GM18511 (cell line): Measurements from ENCODE around the gene PRR19.

Experiments
- ATAC-seq: cut with Tn5 transposase; IDR thresholded peaks from one replicate; pipeline ENCODE4 v1.9.1; 2021; ENCODE audit warnings: mild to moderate bottlenecking, moderate library complexity; ENCODE audit not compliant: unreplicated experiment

Gene PRR19

DNA sequence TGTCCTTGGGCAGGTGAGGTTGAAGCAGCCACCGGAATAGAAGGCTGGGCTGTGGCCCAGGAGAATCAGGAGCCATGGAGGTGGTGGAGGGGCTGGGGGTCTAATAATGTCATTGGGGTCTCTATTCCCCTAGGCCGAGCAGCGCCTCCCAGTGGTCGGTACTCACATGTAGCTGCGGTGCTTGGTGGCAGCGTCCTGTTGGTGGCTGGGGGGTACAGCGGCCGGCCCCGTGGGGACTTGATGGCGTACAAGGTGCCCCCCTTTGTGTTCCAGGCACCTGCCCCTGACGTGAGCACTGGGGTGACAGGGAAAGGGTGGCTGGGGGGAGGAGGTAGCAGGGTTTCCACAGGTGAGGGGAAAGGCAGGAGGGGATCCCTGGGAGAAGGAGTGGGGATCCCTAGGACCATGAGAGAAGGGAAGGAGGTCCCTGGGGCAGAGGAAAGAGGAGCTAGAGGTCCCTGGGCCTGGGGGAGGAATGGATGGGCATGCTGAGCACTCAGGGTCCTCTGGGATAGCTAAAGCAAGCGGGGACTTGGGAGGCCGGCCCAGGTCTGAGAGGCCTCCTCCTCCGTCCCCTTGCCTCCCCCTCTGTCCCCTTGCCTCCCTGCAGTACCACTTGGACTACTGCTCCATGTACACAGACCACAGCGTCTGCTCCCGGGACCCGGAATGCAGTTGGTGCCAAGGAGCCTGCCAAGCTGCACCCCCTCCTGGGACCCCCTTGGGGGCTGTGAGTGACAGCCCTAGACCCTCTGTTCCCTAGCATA is 41.6 kb downstream of the PRR19 start:
- ATAC-seq = no peak

GRCh38 chr19:42344336-42344893 is 42.5 kb downstream of the PRR19 start:
- ATAC-seq = no peak

DNA sequence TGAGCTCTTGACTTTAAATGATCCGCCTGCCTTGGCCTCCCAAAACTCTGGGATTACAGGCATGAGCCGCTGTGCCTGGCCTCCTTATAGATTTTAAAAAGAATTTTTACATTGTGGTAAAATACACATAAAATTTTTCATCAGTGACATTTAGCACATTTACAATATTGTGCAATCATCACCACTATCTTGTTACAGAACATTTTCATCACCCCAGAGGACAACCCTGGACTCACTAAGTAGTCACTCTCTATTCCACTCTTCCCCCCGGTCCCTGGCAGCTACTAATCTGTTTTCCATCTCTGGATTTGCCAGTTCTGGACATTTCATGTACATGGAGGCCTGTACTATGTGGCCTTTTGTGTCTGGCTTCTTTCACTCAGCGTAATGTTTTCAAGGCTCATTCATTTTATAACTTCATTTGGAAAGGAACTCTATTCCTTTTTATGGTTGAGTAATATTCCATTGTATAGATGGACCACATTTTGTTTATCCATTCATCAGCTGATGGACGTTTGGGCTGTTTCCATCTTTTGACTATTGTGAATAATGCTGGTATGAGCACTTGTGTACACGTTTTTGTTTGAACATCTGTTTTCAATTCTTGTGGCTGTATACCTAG is 43.4 kb downstream of the PRR19 start:
- ATAC-seq = no peak

DNA sequence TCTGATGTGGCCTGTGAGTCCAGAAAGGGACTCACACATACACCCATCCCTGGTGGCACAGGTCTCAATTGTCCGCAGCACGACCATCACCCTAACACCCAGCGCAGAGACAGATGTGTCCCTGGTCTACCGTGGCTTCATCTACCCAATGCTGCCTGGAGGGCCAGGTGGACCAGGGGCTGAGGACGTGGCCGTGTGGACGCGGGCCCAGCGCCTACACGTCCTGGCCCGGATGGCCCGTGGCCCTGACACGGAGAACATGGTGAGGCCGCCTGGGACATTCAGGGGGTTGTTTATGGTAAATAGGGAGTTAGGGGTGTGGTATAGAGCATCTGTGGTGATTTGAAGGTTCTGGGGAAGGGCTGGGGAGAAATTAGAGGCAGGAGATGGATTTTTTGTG is 46.3 kb downstream of the PRR19 start:
- no peak for ATAC-seq

- ATAC-seq = no peak
Observed at GRCh38 chr19:42349378-42350107, 47.6 kb downstream of the PRR19 start.

DNA sequence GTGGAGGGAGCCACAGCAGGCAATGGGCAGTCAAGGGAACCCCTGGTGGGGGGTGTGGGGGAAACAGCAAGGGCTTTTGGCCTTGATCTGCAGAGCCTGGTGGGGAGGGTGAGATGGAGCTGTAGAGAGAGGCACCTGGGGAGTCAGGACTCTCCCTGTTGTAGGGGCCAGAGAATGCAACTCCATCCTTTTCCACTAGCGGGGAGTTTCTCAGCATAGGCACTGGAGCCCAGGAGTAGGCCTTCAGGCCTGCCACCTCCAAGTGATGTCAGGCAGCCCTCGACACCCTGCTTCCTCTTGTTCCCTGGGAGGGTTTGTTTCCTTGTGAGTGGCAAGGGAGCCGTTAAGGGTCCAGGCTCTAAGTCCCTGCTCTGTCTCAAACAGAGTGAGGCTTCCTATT is 48.5 kb downstream of the PRR19 start:
- no peak for ATAC-seq

DNA sequence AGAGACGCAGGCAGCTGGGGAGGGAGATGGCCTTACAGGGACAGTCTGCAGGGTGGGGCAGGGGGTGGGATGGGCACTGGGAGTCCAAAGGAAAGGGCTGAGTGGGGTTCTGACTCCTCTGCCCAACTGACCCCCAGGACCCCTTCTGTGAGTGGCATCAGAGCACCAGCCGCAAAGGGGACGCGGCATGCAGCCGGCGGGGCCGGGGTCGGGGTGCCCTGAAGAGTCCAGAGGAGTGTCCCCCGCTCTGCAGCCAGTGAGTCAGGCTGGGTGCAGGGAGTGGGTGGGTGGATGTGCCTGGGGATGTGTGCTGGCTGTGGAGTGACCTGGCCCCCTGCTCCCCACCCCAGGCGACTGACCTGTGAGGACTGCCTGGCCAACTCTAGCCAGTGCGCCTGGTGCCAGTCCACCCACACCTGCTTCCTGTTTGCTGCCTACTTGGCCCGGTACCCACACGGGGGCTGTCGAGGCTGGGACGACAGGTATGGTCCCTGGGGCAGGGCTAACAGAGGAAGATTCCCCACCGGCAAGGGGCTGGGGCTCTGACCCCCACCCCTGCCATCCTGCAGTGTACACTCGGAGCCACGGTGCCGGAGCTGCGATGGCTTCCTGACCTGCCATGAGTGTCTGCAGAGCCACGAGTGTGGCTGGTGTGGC is 49.3 kb downstream of the PRR19 start:
- no peak for ATAC-seq

GRCh38 chr19:42352301-42353259 is 50.6 kb downstream of the PRR19 start:
- ATAC-seq = no peak

DNA sequence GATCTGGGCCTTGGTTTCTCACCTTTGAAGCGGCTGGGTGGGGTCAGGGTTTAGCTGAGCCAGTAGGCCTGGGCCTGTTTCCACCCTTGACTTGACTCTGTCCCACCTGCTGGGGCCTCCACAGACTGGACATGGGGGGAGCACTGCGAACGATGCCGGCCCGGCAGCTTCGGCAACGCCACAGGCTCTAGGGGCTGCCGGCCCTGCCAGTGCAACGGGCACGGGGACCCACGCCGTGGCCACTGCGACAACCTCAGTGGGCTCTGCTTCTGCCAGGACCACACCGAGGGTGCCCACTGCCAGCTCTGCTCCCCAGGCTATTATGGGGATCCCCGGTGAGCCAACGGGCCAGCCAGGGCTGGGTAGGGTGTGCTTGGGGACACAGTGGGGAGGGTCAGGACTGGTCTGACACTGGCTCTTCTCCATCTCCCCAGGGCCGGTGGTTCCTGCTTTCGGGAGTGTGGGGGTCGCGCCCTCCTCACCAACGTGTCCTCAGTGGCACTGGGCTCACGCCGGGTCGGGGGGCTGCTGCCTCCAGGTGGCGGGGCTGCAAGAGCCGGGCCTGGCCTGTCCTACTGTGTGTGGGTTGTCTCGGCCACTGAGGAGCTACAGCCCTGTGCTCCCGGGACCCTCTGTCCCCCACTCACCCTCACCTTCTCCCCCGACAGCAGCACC is 51.5 kb downstream of the PRR19 start:
- ATAC-seq = no peak

GRCh38 chr19:42355896-42356295 is 54.0 kb downstream of the PRR19 start:
- no peak for ATAC-seq

DNA sequence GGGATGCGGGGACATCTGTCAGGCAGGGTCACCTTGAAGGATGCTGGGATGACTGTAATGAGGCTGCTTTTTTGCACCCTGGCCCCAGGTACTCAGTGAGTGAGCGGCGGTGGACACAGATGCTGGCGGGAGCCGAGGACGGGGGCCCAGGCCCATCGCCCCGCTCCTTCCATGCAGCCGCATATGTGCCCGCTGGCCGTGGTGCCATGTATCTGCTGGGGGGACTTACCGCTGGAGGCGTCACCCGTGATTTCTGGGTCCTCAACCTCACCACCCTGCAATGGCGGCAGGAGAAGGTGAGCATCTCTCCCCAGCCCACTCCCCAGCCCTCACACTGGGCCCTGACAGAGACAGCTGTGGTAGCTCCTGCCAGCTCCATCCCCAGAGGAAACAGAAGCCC is 54.8 kb downstream of the PRR19 start:
- no peak for ATAC-seq

DNA sequence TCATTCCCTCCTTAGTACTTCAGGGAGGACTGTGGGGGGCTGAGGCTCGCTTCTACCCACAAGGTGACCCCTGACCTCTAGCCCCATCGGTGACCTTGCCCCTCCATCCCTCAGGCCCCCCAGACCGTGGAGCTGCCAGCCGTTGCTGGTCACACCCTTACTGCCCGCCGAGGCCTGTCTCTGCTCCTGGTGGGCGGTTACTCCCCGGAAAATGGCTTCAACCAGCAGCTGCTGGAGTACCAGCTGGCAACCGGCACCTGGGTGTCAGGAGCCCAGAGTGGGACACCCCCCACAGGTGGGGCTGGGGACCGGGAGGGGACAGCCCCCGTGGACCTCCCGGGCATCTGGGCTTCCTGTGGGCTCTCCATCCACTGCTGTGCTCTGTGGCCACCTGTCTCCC is 55.4 kb downstream of the PRR19 start:
- no peak for ATAC-seq
